G401 (cell line): ENCODE measurements around the gene UBAP2. TPM values are rescaled to one million over a fixed set of nuclear protein-coding genes. Genes with fewer than 3 reads are reported as not detected.

ENCODE experiments used
- DNase-seq: peaks from one replicate; pipeline ENCODE4 v3.0.0-alpha.2; 2015; ENCODE audit warnings: low spot score
- in situ Hi-C: cut with HindIII; loops from 2 replicates; pipeline ENCODE4 v1.10.0; 2016; ENCODE audit warnings: low sequenced_read_pairs, mixed read lengths
- total RNA-seq: library from RNA; depleted of rRNA; stranded (reverse); fragments of >200 nt; shearing (Covaris generic); gene quantifications from 2 replicates; pipeline ENCODE4 v1.2.3, GENCODE V29; 2014; rRNA removed

Gene UBAP2
- 15.2 and 26.0 TPM in 2 replicates for total RNA-seq

- peak; percentile 98 for DNase-seq
- in situ Hi-C loops = no loop called here
Observed at GRCh38 chr9:34048727-34049629, at the start of gene UBAP2. Gene UBAP2 (minus strand): TSS chr9:34048887. CDS start chr9:34017148, 31,739 bp downstream.

- in situ Hi-C loops = no loop called here
- no peak for DNase-seq
Observed at GRCh38 chr9:34098307-34098706, 49.6 kb upstream of the UBAP2 start.

- no peak for DNase-seq
Observed at GRCh38 chr9:34097865-34098264, 49.2 kb upstream of the UBAP2 start.

GRCh38 chr9:34096751-34097150 lies 48.1 kb upstream of the UBAP2 start:
- DNase-seq = no peak
- in situ Hi-C loops = no loop called here

More at GRCh38 chr9:34097865-34098264, 49.2 kb upstream of the UBAP2 start:
- in situ Hi-C loops = no loop called here

GRCh38 chr9:34093578-34093977 lies 44.9 kb upstream of the UBAP2 start:
- in situ Hi-C loops = no loop called here
- no peak for DNase-seq

GRCh38 chr9:34089311-34089710 lies 40.6 kb upstream of the UBAP2 start:
- DNase-seq = peak; percentile 20
- in situ Hi-C loops = no loop called here

- in situ Hi-C loops = no loop called here
- DNase-seq = no peak
Observed at GRCh38 chr9:34087370-34087769, 38.7 kb upstream of the UBAP2 start.

GRCh38 chr9:34086864-34087263 lies 38.2 kb upstream of the UBAP2 start:
- in situ Hi-C loops = no loop called here
- DNase-seq = no peak

- DNase-seq = no peak
- in situ Hi-C loops = no loop called here
Observed at GRCh38 chr9:34085581-34086500, 37.2 kb upstream of the UBAP2 start.

- peak; percentile 40 for DNase-seq
- in situ Hi-C loops = no loop called here
Observed at GRCh38 chr9:34084562-34084961, 35.9 kb upstream of the UBAP2 start.

- no peak for DNase-seq
Observed at GRCh38 chr9:34079181-34079580, 30.5 kb upstream of the UBAP2 start.

GRCh38 chr9:34072868-34073590 lies 24.3 kb upstream of the UBAP2 start:
- in situ Hi-C loops = no loop called here
- DNase-seq = no peak

More at GRCh38 chr9:34079181-34079580, 30.5 kb upstream of the UBAP2 start:
- in situ Hi-C loops = no loop called here

- in situ Hi-C loops = no loop called here
- no peak for DNase-seq
Observed at GRCh38 chr9:34072410-34072809, 23.7 kb upstream of the UBAP2 start.

GRCh38 chr9:34070606-34071324 lies 22.1 kb upstream of the UBAP2 start:
- in situ Hi-C loops = no loop called here
- DNase-seq = no peak

GRCh38 chr9:34069831-34070230 lies 21.1 kb upstream of the UBAP2 start:
- in situ Hi-C loops = no loop called here
- no peak for DNase-seq

GRCh38 chr9:34065541-34065940 lies 16.9 kb upstream of the UBAP2 start:
- DNase-seq = no peak
- in situ Hi-C loops = no loop called here

- DNase-seq = no peak
- in situ Hi-C loops = no loop called here
Observed at GRCh38 chr9:34059954-34060353, 11.3 kb upstream of the UBAP2 start.

GRCh38 chr9:34059281-34059680 lies 10.6 kb upstream of the UBAP2 start:
- in situ Hi-C loops = no loop called here

More at GRCh38 chr9:34059281-34059680, 10.6 kb upstream of the UBAP2 start:
- no peak for DNase-seq
